HCT116 (cell line): ENCODE data around the gene IFT20. TPM values are rescaled to one million over a fixed set of nuclear protein-coding genes. Genes with fewer than 3 reads are reported as not detected.
A peak's percentile ranks its signal among the peaks of the same experiment; 100 is the strongest.

Experiments used
- ATAC-seq: fragments of 200-7000 bp; cut with Tn5 transposase; 2 replicates; pipeline ENCODE4 v1.9.1; 2020; ENCODE audit warnings: mild to moderate bottlenecking, moderate library complexity
- BruUV-seq: library from RNA; stranded (reverse); fragments of 400-500 nt; replicated peaks from 2 replicates; lab custom pipeline; 2021; lab: Mats Ljungman, UMichigan
- CTCF ChIA-PET: fragments of 300-600 bp; sonication (Branson Sonifier 250); formaldehyde crosslinking; loops from one replicate; lab custom pipeline; 2021; ENCODE audit warnings: antibody characterized with exemption; lab: Charles Lee
- POLR2A ChIA-PET: fragments of 300-600, 350-600 bp; sonication (Branson Sonifier 250); formaldehyde crosslinking; loops from one replicate; lab custom pipeline; 2021; ENCODE audit warnings: antibody characterized with exemption; lab: Charles Lee
- RAD21 ChIA-PET, 2 experiments: fragments of 300-600 bp; sonication (Branson Sonifier 250); formaldehyde crosslinking; loops; one replicate each; lab custom pipeline; 2023; ENCODE audit warnings: low total read pairs in 2 of 2; ENCODE audit not compliant: uncharacterized antibody in 2 of 2, unreplicated experiment in 2 of 2, low non-redundant PET in 1 of 2; lab: Charles Lee
- DNase-seq: peaks from one replicate; pipeline ENCODE4 v3.0.0-alpha.2; 2010; ENCODE audit warnings: low read depth, low spot score
- H2AFZ ChIP-seq: fragments of 200-600 bp; shearing (Covaris generic), sonication (generic); 2 replicates; pipeline ENCODE4 v1.6.1; 2017; ENCODE audit warnings: low read depth, mixed run types, mixed read lengths, antibody characterized with exemption, low read length; ENCODE audit not compliant: poor library complexity, severe bottlenecking
- H3K27ac ChIP-seq: 2 replicates; pipeline ENCODE4 v1.5.1; 2012; ENCODE audit warnings: low read depth, low read length
- H3K27me3 ChIP-seq: fragments of 200-600 bp; sonication (generic); 2 replicates; pipeline ENCODE4 v1.6.1; 2016; ENCODE audit warnings: mixed run types, low read length, mixed read lengths; ENCODE audit not compliant: insufficient read depth
- H3K36me3 ChIP-seq, 2 experiments: fragments of 200-500 bp in 1 of 2; fragments of 200-600 bp in 1 of 2; sonication (Bioruptor generic) in 1 of 2; sonication (generic) in 1 of 2; 2 replicates each; pipeline versions ENCODE4 v1.5.1 to v1.6.1; 2014 to 2016; ENCODE audit warnings: low read length in 2 of 2, inconsistent platforms in 1 of 2, mixed read lengths in 1 of 2, mixed run types in 1 of 2; ENCODE audit not compliant: insufficient read depth in 2 of 2, control insufficient read depth in 1 of 2
- H3K4me1 ChIP-seq, 2 experiments: fragments of 200-600 bp in 1 of 2; sonication (generic) in 1 of 2; 2 replicates each; pipeline versions ENCODE4 v1.5.1 to v1.6.1; 2012 to 2017; ENCODE audit warnings: low read length in 2 of 2, inconsistent platforms in 1 of 2, mild to moderate bottlenecking in 1 of 2, mixed read lengths in 1 of 2, mixed run types in 1 of 2, moderate library complexity in 1 of 2; ENCODE audit not compliant: insufficient read depth in 2 of 2, control insufficient read depth in 1 of 2
- H3K4me2 ChIP-seq: fragments of 200-600 bp; sonication (generic); 2 replicates; pipeline ENCODE4 v1.6.1; 2017; ENCODE audit warnings: mixed run types, low read length, mixed read lengths
- H3K4me3 ChIP-seq, 2 experiments: fragments of 200-600 bp in 1 of 2; sonication (generic) in 1 of 2; replicated peaks in 1 of 2; 2 replicates each; pipeline ENCODE4 v1.5.1; 2011 to 2016; ENCODE audit warnings: low read length in 2 of 2, control low read depth in 1 of 2, low read depth in 1 of 2, mild to moderate bottlenecking in 1 of 2, mixed read lengths in 1 of 2, mixed run types in 1 of 2
- H3K79me2 ChIP-seq: fragments of 200-600 bp; sonication (generic); 2 replicates; pipeline ENCODE4 v1.6.1; 2017; ENCODE audit warnings: mild to moderate bottlenecking, mixed run types, low read length, moderate library complexity, mixed read lengths; ENCODE audit not compliant: insufficient read depth
- H3K9ac ChIP-seq: fragments of 200-600 bp; sonication (generic); 2 replicates; pipeline ENCODE4 v1.6.1; 2016; ENCODE audit warnings: low read length, mixed read lengths
- H3K9me2 ChIP-seq: fragments of 200-600 bp; sonication (generic), shearing (Covaris generic); 2 replicates; pipeline ENCODE4 v1.6.1; 2017; ENCODE audit warnings: mixed run types, mild to moderate bottlenecking, moderate library complexity; ENCODE audit not compliant: insufficient read depth
- H3K9me3 ChIP-seq, 2 experiments: fragments of 200-500 bp in 1 of 2; fragments of 200-600 bp in 1 of 2; sonication (Bioruptor generic) in 1 of 2; sonication (generic) in 1 of 2; 2 replicates each; pipeline ENCODE4 v1.6.1; 2014 to 2017; ENCODE audit warnings: low read length in 2 of 2, mixed read lengths in 2 of 2, inconsistent platforms in 1 of 2, low read depth in 1 of 2, mild to moderate bottlenecking in 1 of 2, mixed run types in 1 of 2, moderate library complexity in 1 of 2; ENCODE audit not compliant: control insufficient read depth in 1 of 2, insufficient read depth in 1 of 2
- H4K20me1 ChIP-seq: fragments of 200-600 bp; sonication (generic), shearing (Covaris generic); 2 replicates; pipeline ENCODE4 v1.6.1; 2017; ENCODE audit warnings: mixed run types, mild to moderate bottlenecking, moderate library complexity; ENCODE audit not compliant: insufficient read depth
- CBX3 ChIP-seq: IDR thresholded peaks from 2 replicates; pipeline ENCODE4 v1.6.1; 2012; ENCODE audit warnings: low read depth
- CEBPB ChIP-seq: IDR thresholded peaks from 2 replicates; pipeline ENCODE4 v1.6.1; 2012; ENCODE audit warnings: low read depth
- CTCF ChIP-seq, 3 experiments: fragments of 200-600 bp in 1 of 3; sonication (generic) in 1 of 3; IDR thresholded peaks in 2 of 3; conservative IDR thresholded peaks in 1 of 3; 2 replicates each; pipeline ENCODE4 v1.5.1; 2012 to 2017; ENCODE audit warnings: low read depth in 2 of 3, low read length in 2 of 3, antibody characterized with exemption in 1 of 3, borderline replicate concordance in 1 of 3, control low read depth in 1 of 3, mild to moderate bottlenecking in 1 of 3, mixed read lengths in 1 of 3, mixed run types in 1 of 3, moderate library complexity in 1 of 3; ENCODE audit not compliant: insufficient read depth in 1 of 3
- EGR1 ChIP-seq: IDR thresholded peaks from 2 replicates; pipeline ENCODE4 v1.6.1; 2012; ENCODE audit warnings: low read depth
- ELF1 ChIP-seq: IDR thresholded peaks from 2 replicates; pipeline ENCODE4 v1.6.1; 2012; ENCODE audit warnings: low read depth, borderline replicate concordance
- EZH2 ChIP-seq: fragments of 200-600 bp; sonication (generic); IDR thresholded peaks from 2 replicates; pipeline ENCODE4 v1.6.1; 2017; ENCODE audit warnings: antibody characterized with exemption, mixed run types
- EZH2phosphoT487 ChIP-seq: fragments of 200-600 bp; IDR thresholded peaks from 2 replicates; pipeline ENCODE4 v1.6.1; 2018; ENCODE audit warnings: antibody characterized with exemption, borderline replicate concordance
- FOSL1 ChIP-seq: IDR thresholded peaks from 2 replicates; pipeline ENCODE4 v1.6.1; 2012; ENCODE audit warnings: low read depth
- JUND ChIP-seq: IDR thresholded peaks from 2 replicates; pipeline ENCODE4 v1.6.1; 2012
- POLR2A ChIP-seq: IDR thresholded peaks from 2 replicates; pipeline ENCODE4 v1.7.0; 2011; ENCODE audit warnings: borderline replicate concordance; ENCODE audit not compliant: insufficient read depth, insufficient read length; ENCODE audit errors: extremely low read depth
- POLR2AphosphoS5 ChIP-seq: IDR thresholded peaks from 2 replicates; pipeline ENCODE4 v1.6.1; 2011; ENCODE audit warnings: mild to moderate bottlenecking, low read depth, low read length, moderate library complexity
- RAD21 ChIP-seq: IDR thresholded peaks from 2 replicates; pipeline ENCODE4 v1.6.1; 2012; ENCODE audit warnings: low read depth, mild to moderate bottlenecking
- REST ChIP-seq: IDR thresholded peaks from 2 replicates; pipeline ENCODE4 v1.6.1; 2012; ENCODE audit warnings: low read depth
- SIN3A ChIP-seq: IDR thresholded peaks from 2 replicates; pipeline ENCODE4 v1.6.1; 2012; ENCODE audit warnings: low read depth
- SP1 ChIP-seq: IDR thresholded peaks from 2 replicates; pipeline ENCODE4 v1.6.1; 2012; ENCODE audit warnings: low read depth
- SRF ChIP-seq: IDR thresholded peaks from 2 replicates; pipeline ENCODE4 v1.6.1; 2012; ENCODE audit warnings: low read depth
- TCF7L2 ChIP-seq: IDR thresholded peaks from 2 replicates; pipeline ENCODE4 v1.7.0; 2011; ENCODE audit warnings: borderline replicate concordance, inconsistent platforms; ENCODE audit not compliant: insufficient read depth, insufficient read length; ENCODE audit errors: extremely low read depth
- ZBTB33 ChIP-seq: IDR thresholded peaks from 2 replicates; pipeline ENCODE4 v1.6.1; 2011; ENCODE audit warnings: mild to moderate bottlenecking, low read length, moderate library complexity; ENCODE audit not compliant: insufficient replicate concordance; ENCODE audit errors: extremely low read depth
- ZFX ChIP-seq: fragments of 450-650 bp; IDR thresholded peaks from 2 replicates; pipeline ENCODE4 v1.6.1; 2017
- ZNF274 ChIP-seq: fragments of 200-500 bp; sonication (Bioruptor generic); IDR thresholded peaks from 2 replicates; pipeline ENCODE4 v1.6.1; 2014; ENCODE audit warnings: mild to moderate bottlenecking, low read depth, low read length, inconsistent platforms
- intact Hi-C: fragments of 100-400 bp; cut with micrococcal nuclease; formaldehyde crosslinking; loops from 2 replicates; pipeline ENCODE4 v1.10.0; 2022
- total RNA-seq: library from RNA; stranded (reverse); gene quantifications from one replicate; pipeline ENCODE4 v1.2.1, GENCODE V29; 2021; ENCODE audit not compliant: unreplicated experiment

Gene IFT20
- total RNA-seq, 1 experiment from 2014 or later = 21.7 TPM

- no peaks in the 10 kb centered on the region for H4K20me1 ChIP-seq
- POLR2A ChIA-PET = no interaction called here
- intact Hi-C loops = loop anchor here (10.0 kb wide), 2 partner anchors 57 to 73 kb away; partner anchors contain the start of gene TMEM97
- H3K79me2 ChIP-seq = no peaks in the 10 kb centered on the region
- CTCF ChIA-PET = no interaction called here
- peak within 1 kb of the TSS; percentile 17 to 50; a peak in 3 of 4 replicates for H3K4me3 ChIP-seq
- no peaks in the 10 kb centered on the region for H3K9me3 ChIP-seq
- no peak within 1 kb of the TSS for H3K27ac ChIP-seq
- no peak within 1 kb of the TSS for H3K9ac ChIP-seq
- H3K4me2 ChIP-seq = peak within 1 kb of the TSS; percentile 77
- RAD21 ChIA-PET = no interaction called here
- no peak within 1 kb of the TSS for H2AFZ ChIP-seq
- H3K4me1 ChIP-seq = peaks cover 11 to 20% of the 10 kb centered on the region in 2 experiments; a peak in 3 of 4 replicates
- no TSS peak for BruUV-seq
- ATAC-seq (peak; percentile 96), DNase-seq (peak; percentile 31)
- H3K9me2 ChIP-seq = no peaks in the 10 kb centered on the region
- no peaks in the 10 kb centered on the region for H3K27me3 ChIP-seq
- H3K36me3 ChIP-seq = no peaks in the 10 kb centered on the region
- TF ChIP-seq EZH2 (no peak), POLR2A (no peak), ZBTB33 (no peak), CEBPB (no peak), ELF1 (no peak), EZH2phosphoT487 (no peak), ZNF274 (no peak), FOSL1 (no peak), REST (no peak), SP1 (no peak), EGR1 (0 out of 2 replicates have a peak, but pooled peaks have one; percentile 26), SRF (no peak), CTCF (IDR thresholded peaks at IDR 0.05 in 2 of 3, conservative IDR thresholded peaks at IDR 0.05 in 1 of 3; ENCODE audit: borderline replicate concordance in 1 of 3, insufficient read depth in 1 of 3, low read depth in 2 of 3, low read length in 2 of 3) (no peak), ZFX (no peak), JUND (no peak), TCF7L2 (peak; percentile 67), SIN3A (no peak), RAD21 (no peak), CBX3 (no peak), POLR2AphosphoS5 (no peak)
Observed at GRCh38 chr17:28371245-28372202, 36.3 kb upstream of the IFT20 start, which contains the start of gene SARM1. Gene SARM1 (plus strand): TSS chr17:28371694. CDS start chr17:28372033, 339 bp downstream.
